Measurements from ENCODE around the gene HTT. TPM values are rescaled to one million over a fixed set of nuclear protein-coding genes. Genes with fewer than 3 reads are reported as not detected.

HTT gene
- total and polyA plus RNA-seq, 9 donors, result 13.3 to 63.2 (median 38.6) TPM

- WGBS, 3 donors, result 92 to 100% (median 94%) methylated on average over 1 of the region's 1 CpG
These were observed 169.5 kb downstream of the HTT start for GRCh38 chr4:3244002-3244401.

GRCh38 chr4:3244747-3245146 is 170.3 kb downstream of the HTT start:
- no peaks in the 10 kb centered on the region for H3K27me3 ChIP-seq
- intact Hi-C loops (cut with DNase I), result no loop called here
- WGBS, 3 donors, result 89 to 91% (median 91%) methylated on average over 9 of the region's 9 CpGs
- H3K4me1 ChIP-seq (ENCODE audit: insufficient read depth), result peaks cover 14% of the 10 kb centered on the region
- H3K4me3 ChIP-seq, result no peak overlapping the region
- no peaks in the 10 kb centered on the region for H3K9me3 ChIP-seq
- TF ChIP-seq POLR2A (IDR thresholded peaks at IDR 0.05), result no peak
- no peak for TF ChIP-seq CTCF (IDR thresholded peaks at IDR 0.05)
- TF ChIP-seq EP300 (IDR thresholded peaks at IDR 0.05), result no peak
- no peak overlapping the region for H3K27ac ChIP-seq
- H3K36me3 ChIP-seq, result no peaks in the 10 kb centered on the region
- DNase-seq, result no peak

More at GRCh38 chr4:3244002-3244401, 169.5 kb downstream of the HTT start:
- Histone ChIP-seq H3K4me3 (no peak overlapping the region), H3K4me1 (ENCODE audit: insufficient read depth) (peaks cover 14% of the 10 kb centered on the region), H3K9me3 (no peaks in the 10 kb centered on the region), H3K27me3 (no peaks in the 10 kb centered on the region), H3K27ac (no peak overlapping the region), H3K36me3 (no peaks in the 10 kb centered on the region)
- DNase-seq, result no peak
- TF ChIP-seq POLR2A (IDR thresholded peaks at IDR 0.05) (no peak), EP300 (IDR thresholded peaks at IDR 0.05) (no peak), CTCF (IDR thresholded peaks at IDR 0.05) (no peak)
- intact Hi-C loops (cut with DNase I), result no loop called here

GRCh38 chr4:3245676-3246075 is 171.2 kb downstream of the HTT start:
- no peaks in the 10 kb centered on the region for H3K9me3 ChIP-seq
- TF ChIP-seq CTCF (IDR thresholded peaks at IDR 0.05) (no peak), POLR2A (IDR thresholded peaks at IDR 0.05) (no peak), EP300 (IDR thresholded peaks at IDR 0.05) (no peak)
- no peak for DNase-seq
- no peaks in the 10 kb centered on the region for H3K36me3 ChIP-seq
- H3K4me3 ChIP-seq, result no peak overlapping the region
- H3K27ac ChIP-seq, result no peak overlapping the region
- H3K27me3 ChIP-seq, result no peaks in the 10 kb centered on the region
- 94 to 100% (median 96%) methylated on average over 2 to 6 of the region's 6 CpGs for WGBS, 3 donors
- intact Hi-C loops (cut with DNase I), result loop anchor here in 1 of 4 donors (1.0 kb wide), 1 partner anchor 34 kb away; no protein-coding TSS in a partner anchor
- H3K4me1 ChIP-seq (ENCODE audit: insufficient read depth), result peaks cover 14% of the 10 kb centered on the region

GRCh38 chr4:3246458-3247398 is 172.2 kb downstream of the HTT start:
- H3K27ac ChIP-seq, result no peak overlapping the region
- peaks cover 5% of the 10 kb centered on the region for H3K4me1 ChIP-seq (ENCODE audit: insufficient read depth)
- TF ChIP-seq POLR2A (IDR thresholded peaks at IDR 0.05) (no peak), CTCF (IDR thresholded peaks at IDR 0.05) (no peak), EP300 (IDR thresholded peaks at IDR 0.05) (no peak)
- DNase-seq, result no peak
- H3K27me3 ChIP-seq, result no peaks in the 10 kb centered on the region
- H3K36me3 ChIP-seq, result no peaks in the 10 kb centered on the region
- WGBS, 3 donors, result 79 to 81% (median 79%) methylated on average over 15 to 16 of the region's 16 CpGs
- intact Hi-C loops (cut with DNase I), result loop anchor here in 1 of 4 donors (1.0 kb wide), 1 partner anchor 33 kb away; no protein-coding TSS in a partner anchor
- no peak overlapping the region for H3K4me3 ChIP-seq
- no peaks in the 10 kb centered on the region for H3K9me3 ChIP-seq
